CD14-positive monocyte (primary cell): ENCODE measurements around the gene ZBTB7C. TPM values are rescaled to one million over a fixed set of nuclear protein-coding genes. Genes with fewer than 3 reads are reported as not detected.

Experiments used
- DNase-seq, 3 donors: peaks; one replicate each; pipeline ENCODE4 v3.0.0-alpha.2; 2011 to 2022
- H2AFZ ChIP-seq: 2 replicates; pipeline ENCODE4 v1.6.0; 2012; ENCODE audit warnings: mild to moderate bottlenecking, low read depth, low read length, inconsistent platforms; ENCODE audit not compliant: insufficient read depth, poor library complexity, severe bottlenecking
- H3K27ac ChIP-seq, 2 donors: 1 replicate in 1 of 2; 2 replicates in 1 of 2; pipeline ENCODE4 v1.5.1; 2012 to 2013; ENCODE audit warnings: low read length in 2 of 2, control low read depth in 1 of 2, inconsistent platforms in 1 of 2, low read depth in 1 of 2, mild to moderate bottlenecking in 1 of 2
- H3K27me3 ChIP-seq, 2 donors: one replicate each; pipeline versions ENCODE4 v1.6.0 to v1.6.1; 2011 to 2013; ENCODE audit warnings: low read length in 2 of 2; ENCODE audit not compliant: control insufficient read depth in 2 of 2, insufficient read depth in 2 of 2
- H3K36me3 ChIP-seq, 2 donors: replicated peaks in 1 of 2; 1 replicate in 1 of 2; 2 replicates in 1 of 2; pipeline versions ENCODE4 v1.5.1 to v1.6.1; 2012 to 2013; ENCODE audit warnings: low read length in 2 of 2, control low read depth in 1 of 2, inconsistent platforms in 1 of 2, mild to moderate bottlenecking in 1 of 2; ENCODE audit not compliant: insufficient read depth in 2 of 2, control insufficient read depth in 1 of 2
- H3K4me1 ChIP-seq, 2 donors: 1 replicate in 1 of 2; 2 replicates in 1 of 2; pipeline versions ENCODE4 v1.5.1 to v1.6.1; 2012 to 2013; ENCODE audit warnings: low read length in 2 of 2, control low read depth in 1 of 2, inconsistent platforms in 1 of 2, mild to moderate bottlenecking in 1 of 2, moderate library complexity in 1 of 2; ENCODE audit not compliant: insufficient read depth in 2 of 2, control insufficient read depth in 1 of 2
- H3K4me2 ChIP-seq: replicated peaks from 2 replicates; pipeline ENCODE3; 2012; ENCODE audit warnings: low read length, moderate library complexity, mild to moderate bottlenecking; ENCODE audit not compliant: poor library complexity, severe bottlenecking; ENCODE audit errors: extremely low read depth
- H3K4me3 ChIP-seq, 3 experiments: fragments of 200-600 bp in 1 of 3; sonication (generic) in 1 of 3; replicated peaks in 1 of 3; 1 replicate in 2 of 3; 2 replicates in 1 of 3; pipeline ENCODE4 v1.5.1; 2011 to 2013; ENCODE audit warnings: low read length in 3 of 3, mild to moderate bottlenecking in 3 of 3, control low read depth in 2 of 3, low read depth in 2 of 3, inconsistent platforms in 1 of 3, moderate library complexity in 1 of 3
- H3K79me2 ChIP-seq: 2 replicates; pipeline ENCODE4 v1.6.0; 2012; ENCODE audit warnings: mild to moderate bottlenecking, control low read depth, inconsistent platforms, low read length, moderate library complexity; ENCODE audit not compliant: insufficient read depth
- H3K9ac ChIP-seq: 2 replicates; pipeline ENCODE4 v1.6.0; 2017; ENCODE audit warnings: low read length, mild to moderate bottlenecking; ENCODE audit not compliant: insufficient read depth, poor library complexity, severe bottlenecking
- H3K9me3 ChIP-seq, 2 donors: replicated peaks in 1 of 2; 1 replicate in 1 of 2; 2 replicates in 1 of 2; pipeline versions ENCODE4 v1.5.1 to v1.6.1; 2012 to 2013; ENCODE audit warnings: low read length in 2 of 2, control low read depth in 1 of 2; ENCODE audit not compliant: control insufficient read depth in 1 of 2, insufficient read depth in 1 of 2
- H4K20me1 ChIP-seq: 2 replicates; pipeline ENCODE4 v1.6.0; 2012; ENCODE audit warnings: mild to moderate bottlenecking, low read length, control low read depth, moderate library complexity; ENCODE audit not compliant: insufficient read depth
- H3K27ac Mint-ChIP-seq, 7 donors: one replicate each; pipeline ENCODE4 v1.8.0; 2020; ENCODE audit warnings: mild to moderate bottlenecking in 7 of 7, mixed read lengths in 7 of 7, moderate library complexity in 6 of 7, inconsistent platforms in 2 of 7
- H3K27me3 Mint-ChIP-seq, 3 donors: one replicate each; pipeline ENCODE4 v1.8.0; 2021 to 2022; ENCODE audit warnings: low read depth in 3 of 3, mild to moderate bottlenecking in 3 of 3, mixed read lengths in 3 of 3, moderate library complexity in 3 of 3, inconsistent platforms in 1 of 3
- H3K36me3 Mint-ChIP-seq, 2 donors: one replicate each; pipeline ENCODE4 v1.8.0; 2020; ENCODE audit warnings: mixed read lengths in 2 of 2, inconsistent platforms in 1 of 2, mild to moderate bottlenecking in 1 of 2
- H3K4me1 Mint-ChIP-seq: one replicate; pipeline ENCODE4 v1.8.0; 2020; ENCODE audit warnings: mild to moderate bottlenecking, mixed read lengths
- H3K4me3 Mint-ChIP-seq, 2 donors: one replicate each; pipeline ENCODE4 v1.8.0; 2020; ENCODE audit warnings: mild to moderate bottlenecking in 2 of 2, mixed read lengths in 2 of 2, moderate library complexity in 1 of 2
- H3K9me3 Mint-ChIP-seq, 7 donors: one replicate each; pipeline ENCODE4 v1.8.0; 2020 to 2022; ENCODE audit warnings: mixed read lengths in 7 of 7, mild to moderate bottlenecking in 6 of 7, moderate library complexity in 6 of 7, inconsistent platforms in 2 of 7
- CTCF ChIP-seq: fragments of 200-600 bp; IDR thresholded peaks from one replicate; pipeline ENCODE4 v1.8.0; 2022; ENCODE audit warnings: antibody characterized with exemption, mild to moderate bottlenecking
- WGBS: methylation state at CpG from one replicate; pipeline ENCODE4 v1.1.5; 2013; ENCODE audit warnings: missing lambda C conversion rate; ENCODE audit not compliant: insufficient coverage; 5-methylcytosine and 5-hydroxymethylcytosine counted together
- intact Hi-C, 2 donors: fragments of 100-400 bp; cut with micrococcal nuclease; formaldehyde crosslinking; loops; one replicate each; pipeline versions ENCODE4 v1.15.0 to v1.15.1; 2023
- polyA plus RNA-seq, 3 donors: library from polyadenylated mRNA; depleted of rRNA in 1 of 3; unstranded in 2 of 3; stranded (reverse) in 1 of 3; fragments of 300-500 nt in 2 of 3; fragments of >200 nt in 1 of 3; fragmentation: Illumina TruSeq in 2 of 3; gene quantifications; 1 replicate in 2 of 3; 2 replicates in 1 of 3; pipeline ENCODE4 v1.2.3, GENCODE V29; 2012 to 2021

Gene ZBTB7C
- polyA plus RNA-seq, 3 donors: 0.03 to 0.09 TPM; not detected in 1

DNA sequence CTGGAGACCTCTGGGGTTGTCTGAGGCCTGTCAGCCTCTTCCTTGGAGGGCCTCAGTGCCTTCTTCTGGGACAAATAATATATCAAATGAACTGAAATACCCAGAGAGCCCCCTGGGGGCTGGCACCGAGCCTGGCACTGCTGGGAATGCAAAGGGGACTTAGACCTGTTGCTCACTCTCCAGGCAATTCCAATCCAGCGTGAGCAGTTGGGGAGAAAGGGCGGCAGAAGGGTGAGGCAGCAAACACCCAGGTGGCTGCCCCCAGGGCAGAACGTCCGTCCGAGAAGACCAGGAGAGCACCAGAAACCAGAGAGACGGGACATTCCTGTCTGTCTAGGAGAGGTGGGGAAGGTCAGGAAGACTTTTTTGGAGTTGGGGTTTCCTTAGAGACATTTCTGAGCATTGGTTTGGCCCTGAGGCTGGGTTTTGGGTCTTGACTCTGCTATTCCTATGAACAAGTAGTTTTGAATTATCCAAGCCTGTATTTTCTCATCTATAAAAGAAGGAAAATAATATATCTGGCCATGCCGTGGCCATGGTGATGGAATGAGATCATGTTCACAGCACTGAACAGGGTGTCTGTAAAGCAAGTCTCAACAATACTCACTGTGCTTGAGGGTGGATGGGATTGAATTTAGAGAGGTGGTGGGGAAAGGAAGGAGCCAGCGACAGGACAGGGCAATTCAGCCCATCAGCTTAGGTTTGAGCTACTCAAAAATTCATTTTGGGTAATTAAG, 44.3 kb upstream of the ZBTB7C start:
- Histone ChIP-seq H3K79me2 (no peaks in the 10 kb centered on the region), H3K27me3 (peaks cover 0 to 30% of the 10 kb centered on the region in 2 donors), H3K4me2 (no peak overlapping the region), H3K4me1 (peaks cover 0 to 2% of the 10 kb centered on the region in 2 donors), H3K9me3 (no peaks in the 10 kb centered on the region), H3K4me3 (no peak overlapping the region), H2AFZ (no peak overlapping the region), H3K27ac (no peak overlapping the region), H3K9ac (no peak overlapping the region), H4K20me1 (no peaks in the 10 kb centered on the region), H3K36me3 (no peaks in the 10 kb centered on the region)
- Mint-ChIP-seq H3K9me3 (peaks cover 0 to 2% (median 0%) of the 10 kb centered on the region in 7 donors), H3K27me3 (peaks cover 23 to 65% (median 25%) of the 10 kb centered on the region in 3 donors), H3K4me3 (peak overlapping the region in 1 of 2 donors; percentile 42), H3K36me3 (no peaks in the 10 kb centered on the region), H3K27ac (peak overlapping the region in 1 of 7 donors; percentile 73), H3K4me1 (peaks cover 9% of the 10 kb centered on the region)
- no peak for TF ChIP-seq CTCF
- intact Hi-C loops: no loop called here
- no peak for DNase-seq
- 92% methylated on average over 6 of the region's 9 CpGs for WGBS

DNA sequence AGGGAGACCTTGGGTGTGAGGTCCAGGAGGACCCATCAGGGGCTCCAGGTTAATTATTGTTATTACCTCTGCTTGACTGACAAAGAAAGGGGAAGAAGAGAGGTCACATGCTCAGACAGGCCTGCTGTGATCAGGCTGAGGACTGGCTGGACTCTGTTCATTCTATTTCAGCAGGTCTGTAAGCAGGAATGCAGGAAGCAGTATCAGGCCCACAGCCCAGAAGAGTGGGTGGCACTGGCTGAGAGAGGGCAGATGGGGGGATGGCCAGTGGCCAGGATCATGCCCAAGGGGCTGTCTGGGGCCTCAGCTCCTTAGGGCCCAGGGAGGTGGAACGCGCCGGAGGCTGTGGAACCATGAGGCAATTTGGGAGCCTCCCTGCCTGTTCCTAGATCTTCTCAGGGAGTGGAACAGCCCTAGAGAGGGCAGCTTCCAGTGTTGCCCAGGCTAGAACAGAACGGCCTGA, 43.7 kb upstream of the ZBTB7C start:
- Histone ChIP-seq H3K36me3 (no peaks in the 10 kb centered on the region), H3K9me3 (no peaks in the 10 kb centered on the region), H2AFZ (no peak overlapping the region), H3K4me2 (no peak overlapping the region), H3K4me1 (peaks cover 0 to 2% of the 10 kb centered on the region in 2 donors), H3K9ac (no peak overlapping the region), H4K20me1 (no peaks in the 10 kb centered on the region), H3K4me3 (no peak overlapping the region), H3K27me3 (peaks cover 0 to 30% of the 10 kb centered on the region in 2 donors), H3K27ac (no peak overlapping the region), H3K79me2 (no peaks in the 10 kb centered on the region)
- intact Hi-C loops: no loop called here
- peaks cover 0 to 2% (median 0%) of the 10 kb centered on the region in 7 donors for H3K9me3 Mint-ChIP-seq
- peak overlapping the region in 1 of 2 donors; percentile 35 for H3K4me3 Mint-ChIP-seq
- peak overlapping the region in 1 of 7 donors; percentile 38 for H3K27ac Mint-ChIP-seq
- H3K36me3 Mint-ChIP-seq: no peaks in the 10 kb centered on the region
- WGBS: 100% methylated on average over 4 of the region's 4 CpGs
- no peak for DNase-seq
- H3K27me3 Mint-ChIP-seq: peaks cover 21 to 65% (median 23%) of the 10 kb centered on the region in 3 donors
- TF ChIP-seq CTCF: no peak
- peaks cover 12% of the 10 kb centered on the region for H3K4me1 Mint-ChIP-seq
